GM12872 (cell line): ENCODE measurements around the gene SGCD.

ENCODE experiments used
- CTCF ChIP-seq: IDR thresholded peaks from 3 replicates; pipeline ENCODE4 v1.5.1; 2011; ENCODE audit warnings: low read depth, mild to moderate bottlenecking, low read length, moderate library complexity; ENCODE audit not compliant: insufficient read depth

Gene SGCD

GRCh38 chr5:156623381-156624040 lies 296.5 kb downstream of the SGCD start:
- TF ChIP-seq CTCF, result no peak

GRCh38 chr5:156624686-156625085 lies 297.7 kb downstream of the SGCD start:
- no peak for TF ChIP-seq CTCF

- no peak for TF ChIP-seq CTCF
Observed at GRCh38 chr5:156628421-156628820, 301.5 kb downstream of the SGCD start.

GRCh38 chr5:156631005-156631404 lies 304.0 kb downstream of the SGCD start:
- no peak for TF ChIP-seq CTCF

GRCh38 chr5:156634301-156634700 lies 307.3 kb downstream of the SGCD start:
- TF ChIP-seq CTCF, result no peak

GRCh38 chr5:156640691-156641241 lies 313.8 kb downstream of the SGCD start:
- no peak for TF ChIP-seq CTCF

GRCh38 chr5:156641686-156642085 lies 314.7 kb downstream of the SGCD start:
- TF ChIP-seq CTCF, result no peak
